NT2/D1 (cell line): ENCODE results near the gene CCNJL.

Experiments used
- DNase-seq: peaks from one replicate; pipeline ENCODE4 v3.0.0-alpha.2; 2011; ENCODE audit warnings: low read depth, low spot score
- H3K27me3 ChIP-seq: 2 replicates; pipeline ENCODE4 v1.6.0; 2011; ENCODE audit warnings: mild to moderate bottlenecking; ENCODE audit not compliant: insufficient read length, insufficient read depth
- H3K36me3 ChIP-seq: 2 replicates; pipeline ENCODE4 v1.6.1; 2011; ENCODE audit warnings: mild to moderate bottlenecking, low read length, mixed read lengths; ENCODE audit not compliant: insufficient read depth, insufficient read length
- H3K4me1 ChIP-seq: 2 replicates; pipeline ENCODE4 v1.5.1; 2011; ENCODE audit not compliant: insufficient read depth, insufficient read length
- H3K4me3 ChIP-seq: 2 replicates; pipeline ENCODE4 v1.5.1; 2011; ENCODE audit warnings: low read depth; ENCODE audit not compliant: insufficient read length
- H3K9ac ChIP-seq: 2 replicates; pipeline ENCODE4 v1.6.0; 2011; ENCODE audit warnings: low read depth; ENCODE audit not compliant: insufficient read length
- H3K9me3 ChIP-seq: 2 replicates; pipeline ENCODE4 v1.5.1; 2011; ENCODE audit warnings: mild to moderate bottlenecking, low read length; ENCODE audit not compliant: insufficient read depth
- SUZ12 ChIP-seq: IDR thresholded peaks from 2 replicates; pipeline ENCODE4 v1.6.1; 2011; ENCODE audit not compliant: insufficient read length, insufficient read depth; ENCODE audit errors: extremely low read depth
- YY1 ChIP-seq: IDR thresholded peaks from 2 replicates; pipeline ENCODE4 v1.6.1; 2011; ENCODE audit not compliant: insufficient read length, insufficient read depth
- ZNF274 ChIP-seq: IDR thresholded peaks from 2 replicates; pipeline ENCODE4 v1.6.1; 2011; ENCODE audit warnings: mild to moderate bottlenecking, low read depth, low read length

The CCNJL gene

GRCh38 chr5:160298189-160298588 lies 14.2 kb downstream of the CCNJL start:
- peaks cover 2% of the 10 kb centered on the region for H3K36me3 ChIP-seq
- TF ChIP-seq SUZ12 (no peak), ZNF274 (no peak), YY1 (no peak)
- no peak overlapping the region for H3K4me3 ChIP-seq
- H3K9ac ChIP-seq, result no peak overlapping the region
- DNase-seq, result no peak
- H3K27me3 ChIP-seq, result no peaks in the 10 kb centered on the region
- H3K4me1 ChIP-seq, result peaks cover 12% of the 10 kb centered on the region
- H3K9me3 ChIP-seq, result no peaks in the 10 kb centered on the region

- Histone ChIP-seq H3K9ac (no peak overlapping the region), H3K27me3 (no peaks in the 10 kb centered on the region), H3K36me3 (peaks cover 2% of the 10 kb centered on the region), H3K4me1 (peaks cover 12% of the 10 kb centered on the region), H3K9me3 (no peaks in the 10 kb centered on the region), H3K4me3 (no peak overlapping the region)
- TF ChIP-seq ZNF274 (no peak), SUZ12 (no peak), YY1 (no peak)
- DNase-seq, result no peak
These were observed 14.6 kb downstream of the CCNJL start for GRCh38 chr5:160297776-160298175.

- TF ChIP-seq SUZ12, result no peak
- TF ChIP-seq YY1, result no peak
- TF ChIP-seq ZNF274, result no peak
- no peak for DNase-seq
These were observed 15.4 kb downstream of the CCNJL start for GRCh38 chr5:160297004-160297403.

DNA sequence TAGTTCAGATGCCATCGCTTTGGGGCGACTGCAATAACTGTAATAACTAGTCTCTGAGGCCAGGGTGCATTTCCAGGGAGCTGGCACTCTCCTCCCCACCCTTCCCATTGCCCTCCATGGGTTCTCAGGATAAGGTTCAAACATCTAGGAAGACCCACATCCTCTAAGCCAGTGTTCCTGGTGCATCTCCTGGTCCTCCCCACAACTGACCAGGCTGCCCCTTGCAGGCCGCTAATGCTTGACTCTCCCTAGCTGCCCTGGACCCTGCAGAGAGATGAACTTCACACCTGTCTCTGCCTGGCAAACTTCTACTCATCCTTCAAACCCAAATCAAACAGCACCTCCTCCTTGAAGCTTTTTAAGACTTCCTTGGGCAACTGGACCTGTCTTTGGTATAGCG lies 15.9 kb downstream of the CCNJL start:
- Histone ChIP-seq H3K9ac (no peak overlapping the region), H3K4me1 (peaks cover 12% of the 10 kb centered on the region), H3K9me3 (no peaks in the 10 kb centered on the region), H3K4me3 (no peak overlapping the region), H3K27me3 (no peaks in the 10 kb centered on the region), H3K36me3 (peaks cover 2% of the 10 kb centered on the region)
- DNase-seq, result no peak
- TF ChIP-seq ZNF274 (no peak), YY1 (no peak), SUZ12 (no peak)

More at GRCh38 chr5:160297004-160297403, 15.4 kb downstream of the CCNJL start:
- H3K4me1 ChIP-seq, result peaks cover 12% of the 10 kb centered on the region
- H3K4me3 ChIP-seq, result no peak overlapping the region
- no peaks in the 10 kb centered on the region for H3K9me3 ChIP-seq
- peaks cover 2% of the 10 kb centered on the region for H3K36me3 ChIP-seq
- H3K27me3 ChIP-seq, result no peaks in the 10 kb centered on the region
- H3K9ac ChIP-seq, result no peak overlapping the region

- Histone ChIP-seq H3K9ac (no peak overlapping the region), H3K27me3 (no peaks in the 10 kb centered on the region), H3K36me3 (peaks cover 2% of the 10 kb centered on the region), H3K4me3 (no peak overlapping the region), H3K4me1 (peaks cover 19% of the 10 kb centered on the region), H3K9me3 (no peaks in the 10 kb centered on the region)
- peak; percentile 51 for DNase-seq
- TF ChIP-seq ZNF274 (no peak), YY1 (no peak), SUZ12 (no peak)
These were observed 18.3 kb downstream of the CCNJL start for GRCh38 chr5:160293901-160294561.

DNA sequence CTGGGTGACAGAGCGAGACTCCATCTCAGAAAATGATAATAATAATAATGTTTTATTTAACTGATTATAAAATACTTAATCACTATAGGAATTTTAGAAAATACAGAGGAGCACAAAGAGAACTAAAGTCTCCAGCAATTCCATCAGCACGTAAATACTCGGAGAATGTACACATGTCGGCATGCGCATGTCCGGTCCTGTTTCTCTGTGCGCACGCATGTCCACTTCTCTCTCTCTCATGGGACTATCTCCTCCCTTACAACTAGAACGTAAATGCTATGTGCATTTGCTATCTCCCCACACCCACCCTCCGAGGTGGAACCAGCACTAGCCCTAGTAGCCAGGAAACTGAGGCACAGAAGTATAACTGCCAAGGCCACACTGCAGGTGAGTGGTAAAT lies 19.0 kb downstream of the CCNJL start:
- Histone ChIP-seq H3K9ac (no peak overlapping the region), H3K9me3 (no peaks in the 10 kb centered on the region), H3K4me3 (no peak overlapping the region), H3K36me3 (peaks cover 2% of the 10 kb centered on the region), H3K4me1 (peaks cover 21% of the 10 kb centered on the region), H3K27me3 (no peaks in the 10 kb centered on the region)
- no peak for DNase-seq
- TF ChIP-seq ZNF274, result no peak
- no peak for TF ChIP-seq SUZ12
- no peak for TF ChIP-seq YY1

DNA sequence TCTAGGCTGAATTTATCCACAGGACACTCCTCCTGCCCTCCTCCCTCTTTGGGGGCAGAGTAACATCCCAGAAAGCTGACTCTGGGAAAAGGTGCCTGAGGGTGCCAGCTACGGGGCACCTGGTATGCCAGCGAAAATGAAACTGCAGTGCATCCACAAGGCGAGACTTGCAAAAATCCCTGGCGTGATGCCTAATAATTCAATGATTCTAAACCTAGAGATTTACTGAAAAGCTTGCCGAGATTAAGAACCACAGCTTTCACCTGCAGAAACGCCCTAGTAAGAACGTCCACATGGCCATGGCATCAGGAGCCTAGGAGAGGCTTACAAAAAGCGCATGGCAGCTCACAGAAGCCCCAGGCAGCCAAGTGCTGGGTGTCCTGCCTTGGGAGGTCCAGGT lies 20.9 kb downstream of the CCNJL start:
- H3K36me3 ChIP-seq, result no peaks in the 10 kb centered on the region
- no peaks in the 10 kb centered on the region for H3K27me3 ChIP-seq
- no peak overlapping the region for H3K4me3 ChIP-seq
- no peaks in the 10 kb centered on the region for H3K9me3 ChIP-seq
- no peak overlapping the region for H3K9ac ChIP-seq
- no peak for DNase-seq
- H3K4me1 ChIP-seq, result peaks cover 21% of the 10 kb centered on the region
- TF ChIP-seq SUZ12 (no peak), YY1 (no peak), ZNF274 (no peak)

GRCh38 chr5:160290751-160291150 lies 21.6 kb downstream of the CCNJL start:
- Histone ChIP-seq H3K36me3 (no peaks in the 10 kb centered on the region), H3K4me1 (peaks cover 25% of the 10 kb centered on the region), H3K27me3 (no peaks in the 10 kb centered on the region), H3K9ac (no peak overlapping the region), H3K4me3 (no peak overlapping the region), H3K9me3 (no peaks in the 10 kb centered on the region)
- DNase-seq, result no peak
- no peak for TF ChIP-seq ZNF274
- no peak for TF ChIP-seq SUZ12
- no peak for TF ChIP-seq YY1
